Measurements from ENCODE around the gene PRKCQ. TPM values are rescaled to one million over a fixed set of nuclear protein-coding genes. Genes with fewer than 3 reads are reported as not detected.

The PRKCQ gene
- polyA plus RNA-seq, 2 donors = 0.62 to 0.69 TPM

DNA sequence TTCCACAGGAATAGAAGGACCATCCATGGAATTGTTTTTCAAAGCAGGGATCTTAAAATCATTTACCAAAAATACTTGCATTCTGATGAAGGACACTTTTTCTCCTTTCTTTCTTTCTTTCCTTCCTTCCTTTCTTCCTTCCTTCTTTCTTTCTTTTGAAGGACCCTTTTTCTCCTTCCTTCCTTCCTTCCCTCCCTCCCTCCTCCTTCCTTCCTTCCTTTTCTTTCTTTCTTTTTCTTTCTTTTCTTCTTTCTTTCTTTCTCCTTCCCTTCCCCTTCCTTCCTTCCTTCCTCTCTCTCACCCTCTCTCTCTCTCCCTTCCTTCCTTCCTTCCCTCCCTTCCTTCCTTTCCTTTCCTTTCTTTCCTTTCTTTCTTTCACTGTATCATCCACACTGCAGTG is 74.8 kb downstream of the PRKCQ start:
- Histone ChIP-seq H3K9me3 (ENCODE audit: control insufficient read depth in 2 of 2, insufficient read depth in 1 of 2, low read depth in 1 of 2, low read length in 1 of 2) (no peaks in the 10 kb centered on the region), H3K27ac (ENCODE audit: low read depth in 2 of 2, low read length in 1 of 2) (no peak overlapping the region), H3K4me3 (ENCODE audit: low read depth in 1 of 2, low read length in 2 of 2) (no peak overlapping the region), H3K36me3 (ENCODE audit: control insufficient read depth in 2 of 2, insufficient read depth in 2 of 2, low read length in 1 of 2) (no peaks in the 10 kb centered on the region), H3K4me1 (ENCODE audit: control insufficient read depth in 2 of 2, insufficient read depth in 2 of 2, low read length in 1 of 2) (peaks cover 0 to 3% of the 10 kb centered on the region in 2 donors), H3K27me3 (ENCODE audit: control insufficient read depth in 1 of 2, insufficient read depth in 2 of 2, low read length in 2 of 2) (no peaks in the 10 kb centered on the region)

DNA sequence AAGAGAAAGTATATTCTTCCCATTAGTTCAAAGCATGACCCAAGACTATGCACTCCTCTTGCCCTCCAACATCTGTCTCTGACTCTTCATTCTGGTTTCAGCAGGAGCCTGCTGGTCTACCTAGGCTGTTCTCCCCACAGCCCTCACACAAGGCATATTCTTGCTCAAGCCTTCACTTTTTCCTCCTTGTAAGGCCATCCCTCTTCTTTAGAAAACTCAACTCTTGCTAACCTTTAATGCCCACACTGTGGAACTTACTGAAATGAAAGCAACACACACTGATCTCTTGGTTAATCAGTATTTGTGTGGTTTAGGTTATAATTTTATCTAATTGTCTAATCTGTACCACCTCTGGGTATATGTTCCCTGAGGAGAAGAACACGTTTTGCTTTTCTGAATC is 75.8 kb downstream of the PRKCQ start:
- no peaks in the 10 kb centered on the region for H3K27me3 ChIP-seq (ENCODE audit: control insufficient read depth in 1 of 2, insufficient read depth in 2 of 2, low read length in 2 of 2)
- peaks cover 0 to 3% of the 10 kb centered on the region in 2 donors for H3K4me1 ChIP-seq (ENCODE audit: control insufficient read depth in 2 of 2, insufficient read depth in 2 of 2, low read length in 1 of 2)
- H3K27ac ChIP-seq (ENCODE audit: low read depth in 2 of 2, low read length in 1 of 2) = no peak overlapping the region
- H3K4me3 ChIP-seq (ENCODE audit: low read depth in 1 of 2, low read length in 2 of 2) = no peak overlapping the region
- WGBS, 2 donors = 62 to 67% methylated on average over 1 of the region's 1 CpG
- no peaks in the 10 kb centered on the region for H3K36me3 ChIP-seq (ENCODE audit: control insufficient read depth in 2 of 2, insufficient read depth in 2 of 2, low read length in 1 of 2)
- H3K9me3 ChIP-seq (ENCODE audit: control insufficient read depth in 2 of 2, insufficient read depth in 1 of 2, low read depth in 1 of 2, low read length in 1 of 2) = no peaks in the 10 kb centered on the region

DNA sequence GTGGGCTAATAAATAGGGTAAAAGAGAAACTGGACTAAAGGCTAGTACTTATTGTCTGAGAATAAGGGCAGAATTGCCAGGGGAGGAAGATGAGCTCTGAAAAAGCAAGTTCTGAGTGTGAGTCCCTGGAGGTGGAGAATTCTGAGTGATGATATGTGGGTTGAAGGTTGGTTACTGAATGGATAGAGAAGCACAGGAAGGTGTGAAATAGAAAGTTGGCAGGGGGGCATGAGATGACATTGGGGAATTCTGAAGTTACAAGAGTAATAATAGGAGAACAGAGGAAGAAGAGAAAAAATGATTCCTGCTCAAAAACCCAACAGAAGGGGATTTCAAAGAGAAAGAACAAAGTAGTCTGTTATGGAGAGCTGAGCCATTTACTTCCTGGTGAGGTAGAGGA is 76.9 kb downstream of the PRKCQ start:
- Histone ChIP-seq H3K4me3 (ENCODE audit: low read depth in 1 of 2, low read length in 2 of 2) (no peak overlapping the region), H3K27me3 (ENCODE audit: control insufficient read depth in 1 of 2, insufficient read depth in 2 of 2, low read length in 2 of 2) (no peaks in the 10 kb centered on the region), H3K36me3 (ENCODE audit: control insufficient read depth in 2 of 2, insufficient read depth in 2 of 2, low read length in 1 of 2) (no peaks in the 10 kb centered on the region), H3K9me3 (ENCODE audit: control insufficient read depth in 2 of 2, insufficient read depth in 1 of 2, low read depth in 1 of 2, low read length in 1 of 2) (no peaks in the 10 kb centered on the region), H3K4me1 (ENCODE audit: control insufficient read depth in 2 of 2, insufficient read depth in 2 of 2, low read length in 1 of 2) (peaks cover 0 to 3% of the 10 kb centered on the region in 2 donors), H3K27ac (ENCODE audit: low read depth in 2 of 2, low read length in 1 of 2) (no peak overlapping the region)

DNA sequence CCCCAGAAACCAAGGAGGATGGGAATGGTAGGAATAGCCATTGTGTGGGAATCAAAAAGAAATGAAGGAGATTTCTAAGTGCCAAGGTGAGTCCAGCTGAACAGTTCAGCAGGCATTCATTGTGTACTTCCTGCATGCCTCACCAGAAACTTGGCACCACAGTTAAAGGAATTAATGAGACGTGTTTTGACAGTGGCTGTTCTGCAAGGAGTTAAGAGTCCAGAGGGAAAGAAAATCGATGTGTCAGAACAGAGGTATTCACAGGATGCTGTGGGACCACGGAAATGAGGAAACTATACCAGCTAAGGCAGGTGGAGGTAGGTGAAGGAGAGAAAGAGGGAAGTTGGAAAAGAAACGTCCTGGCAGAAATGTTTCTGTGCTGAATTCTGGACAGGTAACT is 78.1 kb downstream of the PRKCQ start:
- H3K4me3 ChIP-seq (ENCODE audit: low read depth in 1 of 2, low read length in 2 of 2) = no peak overlapping the region
- 44 to 46% methylated on average over 4 of the region's 4 CpGs for WGBS, 2 donors
- no peaks in the 10 kb centered on the region for H3K9me3 ChIP-seq (ENCODE audit: control insufficient read depth in 2 of 2, insufficient read depth in 1 of 2, low read depth in 1 of 2, low read length in 1 of 2)
- H3K27ac ChIP-seq (ENCODE audit: low read depth in 2 of 2, low read length in 1 of 2) = peak overlapping the region in 1 of 2 donors; percentile 36
- no peaks in the 10 kb centered on the region for H3K27me3 ChIP-seq (ENCODE audit: control insufficient read depth in 1 of 2, insufficient read depth in 2 of 2, low read length in 2 of 2)
- peaks cover 0 to 3% of the 10 kb centered on the region in 2 donors for H3K4me1 ChIP-seq (ENCODE audit: control insufficient read depth in 2 of 2, insufficient read depth in 2 of 2, low read length in 1 of 2)
- no peaks in the 10 kb centered on the region for H3K36me3 ChIP-seq (ENCODE audit: control insufficient read depth in 2 of 2, insufficient read depth in 2 of 2, low read length in 1 of 2)

DNA sequence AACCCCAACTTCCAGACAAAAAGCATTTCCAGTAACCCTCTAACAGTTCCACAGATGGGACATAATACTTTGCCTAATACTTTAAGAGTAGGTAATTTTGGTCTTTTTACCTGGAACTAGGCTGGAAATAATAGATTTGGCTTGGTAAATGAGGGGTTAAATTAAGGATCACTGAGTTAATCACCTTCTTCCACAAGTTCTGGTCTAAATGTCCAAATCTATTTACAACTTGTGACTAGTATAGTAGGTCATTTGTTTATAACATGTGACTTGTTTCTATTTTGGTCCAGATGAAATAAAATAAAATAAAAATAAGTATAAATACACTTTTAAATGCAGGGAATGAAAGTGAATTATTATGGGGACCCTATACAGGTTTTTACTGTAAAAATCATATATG is 80.1 kb downstream of the PRKCQ start:
- Histone ChIP-seq H3K27ac (ENCODE audit: low read depth in 2 of 2, low read length in 1 of 2) (no peak overlapping the region), H3K4me1 (ENCODE audit: control insufficient read depth in 2 of 2, insufficient read depth in 2 of 2, low read length in 1 of 2) (peaks cover 0 to 3% of the 10 kb centered on the region in 2 donors), H3K4me3 (ENCODE audit: low read depth in 1 of 2, low read length in 2 of 2) (no peak overlapping the region), H3K9me3 (ENCODE audit: control insufficient read depth in 2 of 2, insufficient read depth in 1 of 2, low read depth in 1 of 2, low read length in 1 of 2) (no peaks in the 10 kb centered on the region), H3K36me3 (ENCODE audit: control insufficient read depth in 2 of 2, insufficient read depth in 2 of 2, low read length in 1 of 2) (no peaks in the 10 kb centered on the region), H3K27me3 (ENCODE audit: control insufficient read depth in 1 of 2, insufficient read depth in 2 of 2, low read length in 2 of 2) (no peaks in the 10 kb centered on the region)

DNA sequence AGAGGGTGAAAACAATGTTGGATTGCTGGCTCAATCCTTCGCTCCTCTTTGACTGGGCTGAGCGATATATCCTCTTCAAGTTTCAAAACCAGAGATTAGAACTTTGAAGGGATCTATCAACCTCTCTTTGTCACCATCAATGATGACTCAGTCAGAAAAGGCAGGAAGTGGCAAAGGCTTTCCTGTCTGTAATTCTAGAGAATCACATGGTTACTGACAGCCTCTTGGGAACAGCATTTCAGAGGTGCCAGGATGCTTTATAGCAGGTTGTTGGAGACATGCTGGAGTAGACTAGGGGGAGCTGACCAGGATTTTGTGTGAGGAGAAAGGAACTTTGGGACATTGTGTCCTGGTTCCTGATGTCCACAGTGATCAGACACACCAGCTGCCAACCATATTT is 81.3 kb downstream of the PRKCQ start:
- Histone ChIP-seq H3K27ac (ENCODE audit: low read depth in 2 of 2, low read length in 1 of 2) (no peak overlapping the region), H3K36me3 (ENCODE audit: control insufficient read depth in 2 of 2, insufficient read depth in 2 of 2, low read length in 1 of 2) (no peaks in the 10 kb centered on the region), H3K27me3 (ENCODE audit: control insufficient read depth in 1 of 2, insufficient read depth in 2 of 2, low read length in 2 of 2) (no peaks in the 10 kb centered on the region), H3K4me3 (ENCODE audit: low read depth in 1 of 2, low read length in 2 of 2) (no peak overlapping the region), H3K9me3 (ENCODE audit: control insufficient read depth in 2 of 2, insufficient read depth in 1 of 2, low read depth in 1 of 2, low read length in 1 of 2) (no peaks in the 10 kb centered on the region), H3K4me1 (ENCODE audit: control insufficient read depth in 2 of 2, insufficient read depth in 2 of 2, low read length in 1 of 2) (peaks cover 0 to 3% of the 10 kb centered on the region in 2 donors)
- WGBS, 2 donors = 63 to 84% methylated on average over 2 of the region's 2 CpGs

DNA sequence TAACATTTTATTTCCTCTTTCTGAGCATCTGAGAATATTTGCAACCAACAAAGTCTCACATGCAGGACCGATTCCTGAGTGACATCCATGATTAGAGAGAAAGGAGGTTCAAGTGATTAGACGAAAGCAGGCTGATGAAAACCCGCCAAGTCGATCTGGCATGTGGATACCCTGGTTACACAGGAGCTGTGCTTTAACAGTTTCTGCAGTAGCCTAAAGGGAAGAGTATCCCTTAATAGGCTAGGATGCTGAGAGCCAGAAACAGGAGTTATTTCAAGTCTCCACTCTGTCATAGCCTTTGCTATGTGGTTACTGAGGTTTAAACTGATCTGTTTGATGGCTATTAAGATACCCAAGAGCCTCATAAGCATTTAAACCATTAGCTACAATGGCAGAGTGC is 82.5 kb downstream of the PRKCQ start:
- Histone ChIP-seq H3K27me3 (ENCODE audit: control insufficient read depth in 1 of 2, insufficient read depth in 2 of 2, low read length in 2 of 2) (no peaks in the 10 kb centered on the region), H3K27ac (ENCODE audit: low read depth in 2 of 2, low read length in 1 of 2) (no peak overlapping the region), H3K4me1 (ENCODE audit: control insufficient read depth in 2 of 2, insufficient read depth in 2 of 2, low read length in 1 of 2) (peaks cover 0 to 3% of the 10 kb centered on the region in 2 donors), H3K4me3 (ENCODE audit: low read depth in 1 of 2, low read length in 2 of 2) (no peak overlapping the region), H3K9me3 (ENCODE audit: control insufficient read depth in 2 of 2, insufficient read depth in 1 of 2, low read depth in 1 of 2, low read length in 1 of 2) (no peaks in the 10 kb centered on the region), H3K36me3 (ENCODE audit: control insufficient read depth in 2 of 2, insufficient read depth in 2 of 2, low read length in 1 of 2) (no peaks in the 10 kb centered on the region)
- WGBS, 2 donors = 84% methylated on average over 4 of the region's 4 CpGs

DNA sequence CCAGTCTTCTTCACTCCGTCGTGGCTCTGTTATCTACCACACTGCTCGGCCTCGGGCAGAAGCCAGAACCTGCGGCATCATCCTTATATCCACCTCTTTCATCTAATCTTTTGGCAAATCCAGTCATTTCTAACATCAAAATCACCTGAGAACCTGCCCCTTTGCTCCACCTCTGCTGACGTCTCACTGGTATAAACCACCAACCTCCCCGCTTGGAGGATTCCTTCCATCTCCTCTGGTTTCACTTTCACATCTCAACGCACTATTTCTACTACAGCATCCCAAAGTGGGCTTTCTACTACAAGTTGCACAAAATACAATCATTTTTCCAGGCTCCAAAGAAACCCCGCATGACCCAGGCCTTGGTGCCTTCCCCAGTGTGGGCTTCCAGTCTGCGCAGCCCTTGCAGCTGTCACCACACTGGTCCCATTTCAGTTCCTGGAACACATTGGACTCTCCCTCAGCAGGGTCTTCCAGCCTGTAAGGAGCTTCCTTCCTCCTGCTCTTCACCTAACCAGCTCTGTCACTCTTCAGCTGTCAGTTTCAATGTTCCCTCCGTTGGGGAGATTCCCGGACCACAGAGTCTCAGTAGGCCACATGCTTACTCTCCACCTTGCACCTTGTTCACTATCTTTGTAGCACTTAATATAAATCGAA is 85.0 kb downstream of the PRKCQ start:
- Histone ChIP-seq H3K4me3 (ENCODE audit: low read depth in 1 of 2, low read length in 2 of 2) (no peak overlapping the region), H3K9me3 (ENCODE audit: control insufficient read depth in 2 of 2, insufficient read depth in 1 of 2, low read depth in 1 of 2, low read length in 1 of 2) (no peaks in the 10 kb centered on the region), H3K4me1 (ENCODE audit: control insufficient read depth in 2 of 2, insufficient read depth in 2 of 2, low read length in 1 of 2) (no peaks in the 10 kb centered on the region), H3K36me3 (ENCODE audit: control insufficient read depth in 2 of 2, insufficient read depth in 2 of 2, low read length in 1 of 2) (no peaks in the 10 kb centered on the region), H3K27me3 (ENCODE audit: control insufficient read depth in 1 of 2, insufficient read depth in 2 of 2, low read length in 2 of 2) (no peaks in the 10 kb centered on the region), H3K27ac (ENCODE audit: low read depth in 2 of 2, low read length in 1 of 2) (no peak overlapping the region)
- 79 to 86% methylated on average over 13 of the region's 13 CpGs for WGBS, 2 donors

DNA sequence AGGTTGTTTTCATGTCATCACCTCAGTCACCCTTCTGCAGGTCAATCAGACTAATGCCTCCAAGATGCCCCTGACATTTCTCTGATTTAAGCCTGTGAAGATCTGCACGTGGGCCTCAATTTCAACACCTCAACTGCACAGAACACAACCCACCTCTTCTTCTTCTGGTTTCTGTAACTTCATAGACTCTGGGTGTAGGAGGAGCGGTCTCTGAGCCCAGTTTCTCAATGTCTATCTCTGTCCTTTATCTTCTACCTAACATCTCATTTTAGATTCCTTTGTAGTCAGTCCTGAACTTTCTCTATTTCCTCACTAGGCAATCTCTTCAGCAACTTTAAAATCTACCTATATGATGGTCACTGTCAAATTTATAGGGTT is 85.6 kb downstream of the PRKCQ start:
- H3K9me3 ChIP-seq (ENCODE audit: control insufficient read depth in 2 of 2, insufficient read depth in 1 of 2, low read depth in 1 of 2, low read length in 1 of 2) = no peaks in the 10 kb centered on the region
- no peaks in the 10 kb centered on the region for H3K4me1 ChIP-seq (ENCODE audit: control insufficient read depth in 2 of 2, insufficient read depth in 2 of 2, low read length in 1 of 2)
- H3K36me3 ChIP-seq (ENCODE audit: control insufficient read depth in 2 of 2, insufficient read depth in 2 of 2, low read length in 1 of 2) = no peaks in the 10 kb centered on the region
- H3K27ac ChIP-seq (ENCODE audit: low read depth in 2 of 2, low read length in 1 of 2) = no peak overlapping the region
- WGBS, 2 donors = 63 to 74% methylated on average over 2 of the region's 2 CpGs
- no peak overlapping the region for H3K4me3 ChIP-seq (ENCODE audit: low read depth in 1 of 2, low read length in 2 of 2)
- H3K27me3 ChIP-seq (ENCODE audit: control insufficient read depth in 1 of 2, insufficient read depth in 2 of 2, low read length in 2 of 2) = no peaks in the 10 kb centered on the region

DNA sequence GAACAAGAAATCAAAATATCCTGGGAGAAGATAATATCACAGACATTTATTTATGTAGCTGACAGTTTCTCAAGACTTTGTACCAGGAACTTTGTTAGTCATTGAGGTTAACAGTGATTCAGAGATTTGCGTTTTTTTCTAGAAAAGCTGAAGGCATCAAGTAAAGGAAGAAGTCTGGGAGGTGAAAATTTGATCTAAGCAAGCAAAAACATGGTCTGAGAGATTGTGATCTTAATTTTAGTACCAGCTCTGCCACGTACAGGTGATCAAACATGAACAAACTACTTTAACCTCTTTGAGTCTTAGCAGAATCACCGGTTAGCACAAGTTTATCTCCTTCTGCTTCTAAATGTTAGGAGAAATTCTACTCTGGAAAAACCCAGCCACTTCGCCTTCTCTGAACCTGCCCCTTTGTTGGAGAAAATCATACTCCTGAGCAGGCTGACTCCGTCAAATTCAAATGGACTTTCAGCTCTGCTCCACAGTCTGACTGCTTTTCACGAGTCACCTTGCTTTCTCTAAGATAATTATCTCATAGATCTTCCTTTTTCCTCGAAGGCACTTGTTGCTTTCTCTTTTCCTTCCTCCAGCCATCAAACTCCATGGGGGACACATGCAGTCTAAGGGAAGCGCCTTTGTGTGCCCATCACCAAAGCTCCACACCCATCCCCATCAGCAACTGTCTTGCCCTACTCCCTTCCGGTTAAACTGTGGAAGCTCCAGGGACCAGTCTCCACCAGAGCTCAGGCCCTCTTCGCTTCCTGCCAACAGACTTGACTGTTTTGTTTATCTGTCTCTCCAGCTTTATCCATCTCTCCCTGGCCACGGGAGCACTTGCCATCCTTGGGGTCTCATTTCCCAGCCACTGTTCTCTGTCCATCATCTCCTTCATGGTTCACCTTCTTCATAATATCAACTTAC is 86.3 kb downstream of the PRKCQ start:
- Histone ChIP-seq H3K36me3 (ENCODE audit: control insufficient read depth in 2 of 2, insufficient read depth in 2 of 2, low read length in 1 of 2) (no peaks in the 10 kb centered on the region), H3K9me3 (ENCODE audit: control insufficient read depth in 2 of 2, insufficient read depth in 1 of 2, low read depth in 1 of 2, low read length in 1 of 2) (no peaks in the 10 kb centered on the region), H3K4me3 (ENCODE audit: low read depth in 1 of 2, low read length in 2 of 2) (no peak overlapping the region), H3K27ac (ENCODE audit: low read depth in 2 of 2, low read length in 1 of 2) (no peak overlapping the region), H3K27me3 (ENCODE audit: control insufficient read depth in 1 of 2, insufficient read depth in 2 of 2, low read length in 2 of 2) (no peaks in the 10 kb centered on the region), H3K4me1 (ENCODE audit: control insufficient read depth in 2 of 2, insufficient read depth in 2 of 2, low read length in 1 of 2) (no peaks in the 10 kb centered on the region)
- WGBS, 2 donors = 74 to 75% methylated on average over 11 of the region's 11 CpGs
